ENCODE results near the gene DENND2A.
"Not testable (repeated sequence)": the region's sequence is repeated elsewhere in the genome, so short reads cannot be mapped to it uniquely, and the experiment has no call there.

DENND2A gene

DNA sequence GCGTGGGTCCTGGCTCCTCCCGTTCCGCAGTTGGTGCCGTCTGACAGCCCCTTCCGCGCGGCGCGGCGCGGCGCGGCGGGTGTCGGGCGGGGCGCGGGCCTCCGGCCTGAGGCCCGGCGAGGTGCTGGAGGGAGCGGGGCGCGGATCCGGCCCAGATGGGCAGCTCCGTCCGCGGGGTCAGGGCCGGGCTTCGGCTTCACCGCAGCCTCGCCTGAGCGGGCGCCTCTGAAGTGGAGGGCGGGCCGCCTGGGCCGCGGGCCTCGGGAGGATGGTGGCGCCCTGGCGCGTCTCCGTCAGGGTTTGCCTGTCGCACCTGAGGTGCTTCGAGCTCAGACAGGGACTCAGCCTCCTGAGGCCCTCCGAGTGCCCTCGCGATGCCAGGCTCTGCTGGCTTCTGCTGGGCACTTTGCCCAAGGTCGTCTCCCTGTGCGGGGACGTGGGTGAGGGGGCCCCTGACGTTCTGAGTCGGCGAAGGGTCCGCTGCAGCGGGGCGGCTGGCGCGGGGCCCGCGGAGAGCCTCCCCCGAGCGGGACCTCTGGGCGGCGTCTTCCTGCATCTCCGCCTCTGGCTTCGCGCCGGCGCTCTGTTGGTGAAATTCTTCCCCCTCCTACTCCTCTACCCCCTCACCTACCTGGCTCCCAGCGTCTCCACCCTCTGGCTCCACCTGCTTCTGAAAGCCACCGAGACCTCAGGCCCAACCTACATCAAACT lies 32.6 kb upstream of the DENND2A start:
- DNase-seq (ENCODE audit: low read depth in 2 of 2): peak; percentile 27 to 44

DNA sequence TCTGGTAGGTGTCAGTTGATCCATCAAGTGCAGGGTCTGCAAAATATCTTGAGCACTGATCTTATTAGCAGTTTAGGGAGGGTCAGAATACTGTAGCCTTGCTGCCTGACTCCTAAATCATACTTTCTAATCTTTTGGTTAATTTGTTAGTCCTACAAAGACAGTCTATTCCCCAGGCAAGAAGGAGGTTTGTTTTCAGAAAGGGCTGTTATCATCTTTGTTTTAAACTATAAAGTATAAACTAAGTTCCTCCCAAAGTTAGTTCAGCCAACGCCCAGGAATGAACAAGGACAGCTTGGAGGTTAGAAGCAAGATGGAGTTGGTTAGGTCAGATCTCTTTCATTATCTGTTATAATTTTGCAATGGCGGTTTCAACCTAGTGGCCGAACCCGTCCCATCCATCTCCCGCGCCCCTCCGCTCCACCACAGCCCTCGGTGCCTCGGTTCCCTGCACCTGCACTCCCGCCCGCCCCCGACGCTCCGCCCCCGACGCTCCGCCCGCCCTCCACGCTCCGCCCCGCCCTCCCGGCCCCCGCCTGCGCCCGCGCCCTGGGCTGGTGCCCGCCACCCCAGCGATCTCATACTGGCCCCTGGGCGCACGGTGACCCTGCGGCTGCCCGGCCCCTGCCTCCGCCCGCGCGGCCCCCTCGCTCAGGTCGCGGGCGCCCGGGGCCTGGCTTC lies 31.9 kb upstream of the DENND2A start, which contains the start of gene ADCK2:
Gene ADCK2, plus strand, starts transcription at position 564 of the 681 bp plus-strand sequence. CDS start 386 bp downstream, outside the sequence.
- peak; percentile 49 to 59 for DNase-seq (ENCODE audit: low read depth in 2 of 2)

DNA sequence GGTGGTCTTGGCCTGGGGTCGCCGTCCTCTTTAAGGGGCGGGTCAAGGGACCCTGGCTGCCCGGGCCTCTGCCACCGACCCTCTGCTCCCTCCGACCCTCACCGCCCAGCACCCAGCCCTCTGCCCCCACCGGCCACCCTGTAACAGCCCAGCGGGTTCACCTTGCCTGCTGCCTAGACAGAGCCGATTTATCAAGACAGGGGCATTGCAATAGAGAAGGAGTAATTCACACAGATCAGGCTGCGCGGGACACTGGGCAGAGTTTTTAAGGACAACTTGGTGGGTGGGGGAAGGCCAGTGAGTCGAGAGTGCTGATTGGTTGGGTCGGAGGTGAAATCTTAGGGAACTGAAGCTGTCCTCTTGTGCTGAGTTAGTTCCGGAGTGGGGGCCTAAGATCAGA lies 31.4 kb upstream of the DENND2A start:
- no peak for DNase-seq (ENCODE audit: low read depth in 2 of 2)

DNA sequence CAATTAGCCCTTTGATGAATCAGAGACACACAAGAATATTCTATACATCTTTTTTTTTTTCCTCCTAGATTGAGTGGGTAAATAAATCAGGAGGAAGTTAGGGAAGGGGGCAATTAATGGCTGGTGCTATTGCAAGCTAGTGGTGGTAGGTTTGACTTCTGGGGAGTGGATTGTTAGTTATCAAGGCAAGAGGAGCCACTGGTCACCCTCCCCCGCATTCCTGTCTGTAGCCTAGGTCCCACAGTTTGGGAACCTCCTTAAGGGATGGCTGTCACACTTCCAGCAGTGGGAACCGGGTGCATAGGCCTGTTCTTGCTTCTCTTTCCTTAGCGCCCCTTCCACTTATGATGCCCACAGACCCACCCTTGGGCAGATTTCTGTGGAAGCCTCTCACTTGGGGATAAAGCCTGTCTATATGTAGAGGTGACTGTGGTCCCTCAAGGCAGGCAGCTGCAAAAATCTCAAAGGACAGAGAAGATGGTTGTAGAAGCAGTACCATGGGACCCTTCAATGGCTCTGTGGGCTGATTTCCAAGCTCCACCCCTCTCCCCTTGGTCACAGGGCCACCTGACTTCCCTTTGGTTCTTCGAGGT lies 29.8 kb upstream of the DENND2A start:
- no peak for DNase-seq (ENCODE audit: low read depth in 2 of 2)

DNA sequence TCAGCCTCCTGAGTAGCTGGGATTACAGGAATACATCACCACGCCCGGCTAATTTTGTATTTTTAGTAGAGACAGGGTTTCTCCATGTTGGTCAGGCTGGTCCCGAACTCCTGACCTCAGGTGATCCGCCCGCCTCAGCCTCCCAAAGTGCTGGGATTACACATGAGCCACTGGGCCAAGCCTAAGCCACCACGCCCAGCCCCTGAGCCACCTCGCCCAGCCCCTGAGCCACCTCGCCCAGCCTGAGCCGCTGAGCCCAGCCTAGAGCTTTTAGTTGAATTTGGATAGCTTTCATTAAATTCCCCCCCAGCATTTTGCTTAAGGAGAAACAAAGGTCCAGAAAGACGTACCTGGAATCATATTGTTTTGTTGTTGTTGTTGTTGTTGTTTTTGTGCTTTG lies 29.2 kb upstream of the DENND2A start:
- not testable (repeated sequence) for DNase-seq (ENCODE audit: low read depth in 2 of 2)

DNA sequence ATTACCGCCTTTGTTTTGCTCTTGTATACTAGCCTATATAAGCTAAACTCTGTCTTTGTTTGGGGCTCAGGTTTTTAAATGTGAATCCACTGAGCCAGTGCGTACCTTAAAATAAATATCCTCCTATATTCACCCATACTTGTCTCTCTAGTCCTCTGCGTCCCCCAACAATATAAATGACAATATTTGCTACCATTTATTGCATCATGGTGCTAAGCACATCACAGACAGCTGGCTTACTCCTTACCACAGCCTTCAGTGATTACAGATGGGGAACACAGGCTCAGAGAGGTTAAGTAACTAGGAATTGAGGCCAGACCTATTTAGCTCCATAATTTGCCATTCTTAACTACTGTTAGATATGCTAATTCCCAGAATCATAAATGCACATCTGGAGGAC lies 28.7 kb upstream of the DENND2A start:
- DNase-seq (ENCODE audit: low read depth in 2 of 2): no peak

DNA sequence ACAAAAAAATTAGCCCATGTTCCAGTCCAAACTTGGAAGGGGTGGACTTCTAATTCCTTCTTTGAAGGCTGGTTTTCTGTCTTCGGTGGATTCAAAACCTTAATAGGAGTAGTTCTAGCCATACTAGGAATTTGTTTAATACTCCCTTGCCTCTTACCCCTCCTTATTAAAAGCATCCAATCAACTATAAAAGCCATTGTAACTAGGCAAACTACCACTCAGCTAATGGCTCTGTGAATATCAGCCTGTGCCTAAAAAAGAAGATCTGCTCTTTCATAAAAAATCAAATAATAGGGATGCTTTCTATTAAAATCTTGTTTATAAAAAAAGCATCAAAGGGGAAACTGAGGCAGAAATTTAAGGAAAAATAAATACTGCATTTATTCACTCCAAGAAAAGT lies 28.0 kb upstream of the DENND2A start:
- no peak for DNase-seq (ENCODE audit: low read depth in 2 of 2)

DNA sequence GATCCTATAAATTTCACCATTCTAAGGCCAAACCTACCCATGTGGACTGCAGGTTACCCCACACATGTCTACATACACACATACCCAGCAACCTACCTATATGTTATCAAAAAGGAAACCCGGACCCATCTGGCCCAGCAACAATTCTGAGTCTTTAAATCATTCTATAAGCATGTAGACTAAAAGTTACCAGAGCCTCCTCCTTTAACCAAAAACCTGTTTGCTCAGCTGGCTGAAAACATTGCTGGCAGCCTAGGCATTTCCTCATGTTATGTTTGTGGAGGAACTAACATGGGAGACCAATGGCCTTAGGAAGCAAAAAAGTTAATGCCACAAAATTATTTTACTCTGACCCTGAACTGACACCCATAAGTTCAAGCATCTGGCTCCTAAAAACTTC lies 26.9 kb upstream of the DENND2A start:
- no peak for DNase-seq (ENCODE audit: low read depth in 2 of 2)

DNA sequence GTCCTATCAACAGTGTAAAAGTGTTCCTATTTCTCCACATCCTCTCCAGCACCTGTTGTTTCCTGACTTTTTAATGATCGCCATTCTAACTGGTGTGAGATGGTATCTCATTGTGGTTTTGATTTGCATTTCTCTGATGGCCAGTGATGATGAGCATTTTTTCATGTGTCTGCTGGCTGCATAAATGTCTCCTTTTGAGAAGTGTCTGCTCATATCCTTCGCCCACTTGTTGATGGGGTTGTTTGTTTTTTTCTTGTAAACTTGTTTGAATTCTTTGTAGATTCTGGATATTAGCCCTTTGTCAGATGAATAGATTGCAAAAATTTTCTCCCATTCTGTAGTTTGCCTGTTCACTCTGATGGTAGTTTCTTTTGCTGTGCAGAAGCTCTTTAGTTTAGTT lies 22.3 kb upstream of the DENND2A start:
- not testable (repeated sequence) for DNase-seq (ENCODE audit: low read depth in 2 of 2)

DNA sequence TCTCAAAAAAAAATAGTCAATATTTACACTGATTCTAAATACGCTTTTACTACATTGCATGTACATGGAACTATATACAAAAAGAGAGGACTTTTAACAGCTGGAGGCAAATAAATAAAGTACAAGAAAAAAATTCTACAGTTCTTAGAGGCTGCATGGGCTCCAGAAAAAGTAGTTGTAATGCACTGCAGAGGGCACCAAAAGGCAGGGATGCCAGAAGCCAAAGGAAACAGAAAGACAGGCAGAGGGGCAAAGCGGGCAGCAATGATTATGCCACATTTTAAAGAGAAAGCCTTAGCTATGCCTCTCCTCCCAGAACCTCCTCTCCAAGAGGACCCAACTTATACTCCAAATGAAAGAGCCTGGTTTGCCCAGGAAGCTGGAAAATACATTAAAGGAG lies 20.5 kb upstream of the DENND2A start:
- no peak for DNase-seq (ENCODE audit: low read depth in 2 of 2)

DNA sequence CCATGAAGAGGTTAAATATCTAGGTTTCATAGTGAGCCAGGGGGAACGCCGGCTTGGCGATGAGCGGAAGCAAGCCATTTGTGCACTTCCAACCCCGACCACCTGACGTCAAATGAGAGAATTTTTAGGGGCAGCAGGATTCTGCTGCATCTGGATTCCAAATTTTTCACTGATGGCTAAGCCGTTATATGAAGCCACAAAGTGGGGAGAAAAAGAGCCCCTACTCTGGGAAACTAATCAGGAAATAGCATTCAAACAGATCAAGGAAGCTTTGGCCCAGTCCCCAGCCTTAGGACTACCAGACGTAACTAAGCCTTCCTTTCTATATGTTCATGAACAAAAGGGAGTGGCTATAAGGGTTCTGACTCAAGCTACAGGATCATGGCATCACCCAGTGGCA lies 19.2 kb upstream of the DENND2A start:
- DNase-seq (ENCODE audit: low read depth in 2 of 2): no peak

DNA sequence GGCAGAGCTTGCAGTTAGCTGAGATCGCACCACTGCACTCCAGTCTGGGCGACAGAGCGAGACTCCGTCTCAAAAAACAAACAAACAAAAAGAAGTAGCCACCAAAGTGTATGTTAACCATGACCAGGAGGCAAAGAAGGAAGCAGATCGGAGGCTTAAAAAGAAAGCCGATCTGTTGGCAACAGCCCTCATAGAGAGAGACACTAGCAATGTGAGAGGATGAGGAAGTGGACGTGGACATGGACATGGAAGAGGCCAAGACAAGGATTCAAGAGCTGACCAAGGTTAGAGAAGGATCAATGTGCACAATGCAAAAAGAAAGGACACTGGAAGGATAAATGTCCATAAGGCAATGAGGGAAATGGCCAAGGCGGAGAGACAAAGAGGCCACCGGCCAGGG lies 17.3 kb upstream of the DENND2A start:
- no peak for DNase-seq (ENCODE audit: low read depth in 2 of 2)

DNA sequence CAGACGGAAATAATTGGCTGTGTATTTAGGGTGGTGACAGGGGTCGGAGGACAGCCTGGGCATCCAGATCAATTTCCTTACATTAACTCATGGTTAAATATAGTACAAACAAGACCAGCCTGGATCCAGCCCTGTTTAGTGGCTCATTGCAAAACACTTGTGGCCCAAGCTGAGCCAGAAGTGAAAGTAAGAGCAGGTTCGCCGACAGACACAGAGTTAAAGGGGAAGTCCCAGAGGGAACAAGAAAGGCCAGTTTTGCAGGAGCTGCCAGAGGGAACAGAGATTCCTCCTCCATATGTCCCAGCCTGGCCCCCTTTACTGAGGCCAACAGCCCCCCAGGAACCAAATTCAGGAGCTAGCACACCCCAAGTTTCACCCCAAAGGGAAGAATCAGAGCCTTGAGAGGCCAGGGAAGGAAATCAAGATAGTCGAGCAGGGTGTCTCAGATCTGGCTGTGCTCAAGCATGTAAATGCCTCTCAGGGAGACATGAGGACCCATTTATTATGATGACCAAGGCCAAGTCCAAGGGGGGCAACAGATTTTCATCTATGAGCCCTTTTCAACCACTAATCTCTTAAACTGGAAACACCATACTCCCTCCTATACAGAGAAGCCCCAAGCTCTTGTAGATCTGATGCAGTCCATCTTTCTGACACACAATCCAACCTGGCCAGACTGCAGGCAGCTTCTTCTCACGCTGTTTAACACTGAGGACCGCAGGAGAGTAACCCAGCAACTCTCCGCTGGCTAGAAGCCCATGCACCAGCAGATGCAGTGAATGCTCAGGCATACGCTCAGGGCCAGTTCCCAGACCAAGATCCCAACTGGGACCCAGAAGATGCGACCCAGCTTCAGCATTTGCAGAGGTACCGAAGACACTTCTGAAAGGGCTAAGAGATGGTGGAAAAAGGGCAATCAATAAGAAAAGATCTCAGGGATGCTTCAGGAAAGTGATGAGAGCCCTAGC lies 16.2 kb upstream of the DENND2A start:
- no peak for DNase-seq (ENCODE audit: low read depth in 2 of 2)

DNA sequence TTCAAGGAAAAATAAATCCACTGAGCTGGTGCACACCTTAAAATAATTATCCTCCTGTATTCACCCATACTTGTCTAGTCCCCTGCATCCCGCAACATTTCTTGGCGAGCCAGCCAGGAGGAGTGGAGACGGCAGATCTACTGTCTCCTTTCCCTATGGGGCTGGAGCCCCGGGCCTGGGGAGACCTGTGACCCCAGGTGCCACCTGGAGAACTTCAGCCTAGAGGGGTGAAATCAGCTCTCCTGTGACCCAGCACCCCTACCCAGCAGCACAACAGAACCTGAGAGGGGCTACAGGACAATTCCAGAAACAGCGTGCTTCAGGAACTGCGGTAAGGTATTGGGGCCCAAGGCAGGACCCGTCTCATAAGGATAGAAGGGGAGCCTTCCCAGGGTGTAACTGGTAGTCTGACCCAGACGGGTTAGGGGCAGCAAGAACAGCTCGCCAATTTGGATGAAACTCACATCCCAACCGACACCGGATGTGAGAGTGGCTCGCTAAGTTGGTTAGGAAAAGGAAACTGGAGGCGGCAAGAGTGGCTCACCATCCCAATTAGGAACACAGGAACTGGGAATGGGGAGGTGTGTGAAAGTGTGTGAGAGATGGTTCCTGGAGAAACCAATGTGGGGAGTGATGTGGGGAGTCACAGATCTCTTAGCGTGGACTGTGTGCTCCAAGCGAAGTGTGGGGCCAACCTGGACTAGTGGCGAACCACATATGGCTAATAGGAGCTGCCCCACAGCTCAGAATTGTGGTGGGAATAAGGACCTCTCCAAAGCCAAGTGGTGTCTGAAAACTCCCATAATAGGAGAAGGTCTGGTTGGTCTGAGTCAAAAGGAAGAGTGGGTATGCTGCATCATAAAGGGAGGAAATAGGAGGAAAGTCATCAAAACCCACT lies 15.1 kb upstream of the DENND2A start:
- DNase-seq (ENCODE audit: low read depth in 2 of 2): no peak

DNA sequence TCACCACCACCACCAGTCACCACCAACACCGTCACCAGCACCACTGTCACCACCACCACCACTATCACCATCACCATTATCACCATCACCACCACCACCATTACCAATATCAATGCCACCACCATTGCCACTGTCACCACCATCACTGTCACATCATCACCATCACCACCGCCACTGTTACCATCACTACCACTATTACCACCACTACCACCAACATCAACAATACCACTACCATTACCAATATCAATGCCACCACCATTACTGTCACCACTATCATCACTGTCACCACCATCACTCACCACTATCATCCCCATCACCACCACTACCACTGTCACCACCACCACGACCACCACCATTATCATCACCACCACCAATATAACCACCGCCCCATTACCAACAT lies 14.0 kb upstream of the DENND2A start:
- no peak for DNase-seq (ENCODE audit: low read depth in 2 of 2)

DNA sequence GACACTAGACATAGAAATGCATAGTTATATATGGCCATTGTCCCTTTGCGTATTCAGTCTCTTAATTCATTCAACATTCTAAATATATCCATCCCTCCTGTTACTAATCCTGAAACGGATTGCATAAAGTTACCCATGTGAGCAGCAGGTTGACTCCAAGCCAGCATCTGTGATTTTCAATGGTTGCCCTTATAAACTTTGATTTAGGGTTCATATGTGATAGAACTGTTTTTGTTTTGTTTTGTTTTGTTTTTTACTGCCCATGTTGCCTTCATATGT lies 13.4 kb upstream of the DENND2A start:
- no peak for DNase-seq (ENCODE audit: low read depth in 2 of 2)

DNA sequence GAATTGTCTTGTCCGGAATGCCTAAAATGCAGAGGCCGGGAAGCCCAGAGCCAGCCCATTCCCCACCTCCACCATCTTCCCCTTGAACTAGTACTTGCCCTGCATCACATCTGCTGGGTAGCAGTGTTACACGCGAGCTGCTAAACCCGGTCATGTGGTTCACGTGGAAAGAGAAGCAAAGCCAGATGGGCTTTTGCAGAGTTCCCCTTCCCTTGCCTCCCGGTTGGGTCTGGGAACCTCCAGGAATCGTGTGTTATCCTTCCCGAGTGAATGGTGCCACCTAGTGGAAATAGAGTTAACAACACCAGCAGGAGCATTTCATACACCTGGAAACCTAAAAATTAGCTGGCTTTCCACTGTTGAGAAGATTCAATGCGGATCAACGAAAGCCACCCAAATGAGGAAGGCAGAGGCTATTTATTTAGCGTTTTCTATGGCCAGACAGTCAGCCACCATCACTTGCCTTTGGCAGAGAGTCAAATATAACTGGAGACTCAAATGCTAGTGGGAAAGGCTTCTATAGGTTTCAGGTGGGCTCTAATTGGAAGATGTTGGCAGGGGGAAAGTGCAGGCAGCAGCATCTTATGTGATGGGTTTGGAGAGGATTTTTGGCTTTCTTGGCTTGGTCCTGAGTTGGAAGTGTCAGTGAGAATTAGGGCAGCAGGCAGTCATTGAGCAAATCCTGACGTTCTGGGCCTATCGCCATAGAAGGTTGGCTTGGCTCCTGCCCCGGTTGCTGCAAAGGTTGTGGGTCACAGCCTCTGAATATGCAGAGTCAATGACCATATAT lies 12.9 kb upstream of the DENND2A start:
- DNase-seq (ENCODE audit: low read depth in 2 of 2): no peak

DNA sequence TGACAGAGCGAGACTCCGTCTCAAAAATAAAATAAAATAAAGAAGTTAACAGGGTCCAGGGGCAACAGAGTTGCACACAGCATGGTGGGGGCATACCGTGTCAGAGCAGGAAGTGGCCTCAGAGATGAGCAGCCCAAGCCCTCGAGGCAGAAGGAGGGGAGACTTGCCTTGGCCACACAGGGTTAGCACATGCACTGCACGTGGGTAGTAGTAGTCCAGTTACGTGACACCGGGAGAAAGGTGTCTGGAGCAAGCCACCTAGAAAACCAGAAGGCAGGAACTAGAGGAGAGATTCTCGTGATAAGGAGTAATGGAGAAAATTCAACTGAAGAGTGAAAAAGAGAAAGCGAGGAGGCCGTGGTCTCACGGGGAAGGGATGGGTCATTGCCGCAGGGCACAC lies 9.8 kb upstream of the DENND2A start:
- no peak for DNase-seq (ENCODE audit: low read depth in 2 of 2)

DNA sequence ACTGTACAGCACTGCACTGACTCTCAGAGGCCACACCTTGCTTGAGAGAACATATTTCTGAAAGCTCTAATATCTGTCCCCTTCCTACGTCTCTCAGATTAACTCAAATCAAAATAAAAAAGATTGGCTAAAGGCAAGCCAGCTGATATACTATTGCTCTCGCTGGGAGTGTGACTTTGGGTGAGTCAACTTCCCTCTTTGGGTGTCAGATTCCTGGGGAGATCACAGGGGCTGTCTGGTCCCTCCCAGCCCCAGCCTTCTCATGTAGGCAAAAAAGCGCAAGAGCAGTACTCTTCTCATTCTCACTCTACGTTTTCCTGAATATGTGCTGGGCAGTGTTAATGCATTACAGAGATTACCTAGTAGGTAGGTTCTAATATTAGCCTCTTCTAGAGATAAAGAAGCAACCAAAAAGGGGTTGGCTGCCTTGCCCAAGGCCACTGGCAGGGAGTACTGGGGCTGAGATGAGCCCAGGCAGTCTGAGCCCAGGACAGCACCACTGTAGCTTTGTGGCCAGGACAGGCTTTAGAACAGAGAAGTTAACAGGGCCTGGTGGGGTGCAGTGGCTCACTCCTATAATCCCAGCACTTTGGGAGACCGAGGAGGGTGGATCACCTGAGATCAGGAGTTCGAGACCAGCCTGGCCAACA lies 9.1 kb upstream of the DENND2A start:
- no peak for DNase-seq (ENCODE audit: low read depth in 2 of 2)
